Suppressor macrophage (primary cell): ENCODE data around the gene CCR7.
"Not testable (repeated sequence)": the region's sequence is repeated elsewhere in the genome, so short reads cannot be mapped to it uniquely, and the experiment has no call there.

ENCODE experiments used
- DNase-seq, 4 experiments: peaks; one replicate each; pipeline ENCODE4 v3.0.0-alpha.2; 2020 to 2022

Gene CCR7

DNA sequence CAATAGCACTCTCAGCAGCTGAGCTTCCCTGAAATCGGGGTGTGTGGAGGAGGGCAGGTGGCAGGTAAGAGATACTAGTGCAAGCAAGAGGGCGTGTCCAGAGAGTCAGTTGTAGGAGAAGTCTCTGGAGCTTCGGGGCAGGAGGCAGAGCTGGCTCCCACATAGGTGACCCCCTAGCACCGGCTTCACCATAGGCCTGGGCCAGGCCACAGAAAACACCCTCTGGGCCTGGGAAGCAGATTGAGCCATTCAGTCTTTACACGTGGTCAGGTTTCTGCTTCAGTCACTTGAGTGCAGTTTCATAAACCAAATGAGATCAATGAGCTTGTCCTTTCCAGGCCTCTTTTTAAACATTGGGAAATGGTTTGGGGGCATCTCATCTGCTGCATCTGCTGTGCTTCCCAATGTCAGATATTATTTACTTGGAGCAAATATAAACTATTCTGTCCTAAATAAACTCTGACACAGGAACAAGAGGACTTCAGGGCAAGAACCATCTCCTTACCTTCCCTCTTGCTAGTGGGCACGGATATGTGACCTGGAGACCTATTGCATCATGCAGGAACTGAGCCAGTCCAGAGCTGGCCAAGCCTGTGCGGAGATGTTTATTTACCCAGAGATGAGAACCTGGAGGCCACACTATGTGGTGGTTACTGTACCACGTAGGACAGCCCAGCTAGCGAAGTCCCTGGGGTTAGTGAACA, 16.1 kb downstream of the CCR7 start:
- no peak for DNase-seq

DNA sequence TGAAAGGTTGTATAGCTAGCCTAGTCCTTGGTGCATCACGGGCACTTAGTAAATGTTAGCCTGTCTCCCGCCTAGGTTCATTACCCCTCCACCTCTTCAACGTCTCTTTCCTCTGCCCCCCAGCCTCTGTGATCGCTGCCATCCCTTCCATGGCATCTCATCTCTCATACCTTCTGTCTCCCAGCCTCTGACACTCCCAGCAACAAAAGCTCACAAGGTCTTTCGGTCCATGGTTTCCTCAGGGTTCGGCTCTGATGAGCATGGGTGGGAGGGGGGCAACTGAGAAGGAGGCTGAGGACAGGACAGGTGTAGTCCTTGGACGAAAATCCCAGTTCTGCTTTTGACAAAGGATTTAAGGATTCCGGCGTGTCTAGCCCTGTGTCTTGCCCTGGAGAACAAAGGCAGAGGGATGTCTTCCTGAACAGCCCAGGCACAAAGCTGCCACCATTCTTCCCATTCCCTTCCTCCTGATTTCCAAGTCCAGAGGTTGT, 16.7 kb downstream of the CCR7 start:
- DNase-seq, result no peak

DNA sequence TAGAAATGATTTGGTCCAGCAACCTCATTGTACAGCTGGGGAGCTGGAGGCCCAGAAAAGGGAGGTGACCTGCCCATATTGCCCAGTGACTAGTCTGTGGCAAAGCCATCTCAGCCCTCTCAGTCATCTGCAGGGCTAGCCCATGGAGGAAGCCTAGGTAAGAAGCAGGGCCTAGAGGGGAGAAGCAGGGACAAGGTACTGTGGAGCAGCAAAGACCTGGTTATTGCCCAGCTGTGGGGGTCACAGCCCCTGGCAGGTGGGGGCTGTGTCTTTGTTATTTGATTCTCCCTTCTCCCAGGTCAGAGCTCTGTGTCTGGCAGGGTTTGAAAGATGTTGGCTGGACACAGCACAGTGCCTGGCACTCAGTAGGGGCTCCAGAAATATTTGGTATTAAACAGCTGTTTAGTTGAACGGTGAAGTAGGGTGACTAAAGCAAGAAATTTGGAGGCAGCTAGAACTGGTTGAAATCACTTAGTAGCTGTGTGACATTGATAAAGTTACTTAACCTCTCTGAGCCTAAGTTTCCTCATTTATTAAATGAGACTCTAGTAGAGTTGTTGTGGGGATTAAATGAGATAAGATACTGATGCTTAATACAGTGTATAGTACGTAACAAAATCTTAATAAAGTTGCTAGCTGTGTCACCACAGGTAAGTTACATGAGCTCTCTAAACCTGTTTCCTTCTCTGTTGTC, 17.3 kb downstream of the CCR7 start:
- DNase-seq, result no peak

DNA sequence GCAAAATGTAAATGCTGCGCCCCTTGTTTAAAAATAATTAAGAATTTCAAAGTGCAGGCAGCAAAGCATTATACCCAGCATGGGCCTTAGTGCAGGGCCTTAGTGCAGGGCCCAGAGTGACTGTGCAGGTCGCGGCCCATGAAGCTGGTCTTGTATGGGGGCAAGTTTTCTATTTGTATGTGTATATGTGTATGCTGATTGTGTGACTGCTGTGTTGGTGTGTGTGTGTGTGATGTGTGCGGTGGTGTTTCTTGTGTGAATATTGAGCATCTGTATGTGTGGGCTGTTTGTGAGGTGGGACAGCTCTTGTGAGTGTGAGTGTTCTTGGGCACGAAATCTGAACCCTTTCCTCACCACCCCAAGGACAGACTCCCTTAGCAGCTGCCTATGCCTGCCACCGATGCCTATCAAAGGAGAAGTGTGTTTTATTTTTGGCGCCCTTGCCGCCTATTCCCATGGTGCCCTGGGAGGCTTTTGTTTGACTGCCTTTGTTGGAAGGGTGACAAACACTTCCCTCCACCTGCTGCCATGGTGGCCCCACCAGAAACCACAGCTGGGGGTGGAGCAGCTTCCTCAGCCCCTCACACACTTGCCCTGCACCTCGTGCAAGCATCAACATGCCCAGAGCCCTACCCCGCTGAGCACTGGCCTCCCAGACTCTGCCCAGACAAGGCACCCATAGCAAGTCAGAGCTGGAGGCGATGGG, 18.0 kb downstream of the CCR7 start:
- DNase-seq, result no peak

DNA sequence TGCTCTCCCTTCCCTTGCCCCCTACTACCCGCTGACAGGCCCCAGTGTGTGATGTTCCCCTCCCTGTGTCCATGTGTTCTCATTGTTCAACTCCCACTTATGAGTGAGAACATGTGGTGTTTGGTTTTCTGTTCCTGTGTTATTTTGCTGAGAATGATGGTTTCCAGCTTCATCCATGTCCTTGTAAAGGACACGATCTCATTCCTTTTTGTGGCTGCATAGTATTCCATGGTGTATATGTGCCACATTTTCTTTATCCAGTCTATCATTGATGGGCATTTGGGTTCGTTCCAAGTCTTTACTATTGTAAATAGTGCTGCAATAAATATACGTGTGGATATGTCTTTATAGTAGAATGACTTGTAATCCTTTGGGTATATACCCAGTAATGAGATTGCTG, 18.8 kb downstream of the CCR7 start:
- not testable (repeated sequence) for DNase-seq

DNA sequence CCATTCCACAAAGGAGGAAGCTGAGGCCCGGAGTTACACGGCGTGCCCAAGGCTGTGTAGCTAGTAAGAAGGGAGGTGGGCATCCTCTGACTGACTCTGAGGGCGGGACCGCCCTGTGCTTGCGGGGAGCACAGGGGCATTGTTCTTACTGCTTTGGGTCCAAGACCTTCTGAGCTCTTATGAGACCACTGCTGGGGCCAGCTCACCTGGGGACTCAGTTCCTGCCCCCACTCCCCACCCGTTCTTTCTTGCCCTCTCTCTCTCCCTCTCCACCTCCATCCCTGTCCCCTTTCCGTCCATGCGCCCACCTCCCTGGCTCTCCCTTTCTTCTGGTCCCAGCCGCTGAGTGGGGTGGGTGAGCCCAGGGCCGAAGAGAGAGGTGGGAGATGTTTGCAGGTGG, 19.6 kb downstream of the CCR7 start:
- no peak for DNase-seq

DNA sequence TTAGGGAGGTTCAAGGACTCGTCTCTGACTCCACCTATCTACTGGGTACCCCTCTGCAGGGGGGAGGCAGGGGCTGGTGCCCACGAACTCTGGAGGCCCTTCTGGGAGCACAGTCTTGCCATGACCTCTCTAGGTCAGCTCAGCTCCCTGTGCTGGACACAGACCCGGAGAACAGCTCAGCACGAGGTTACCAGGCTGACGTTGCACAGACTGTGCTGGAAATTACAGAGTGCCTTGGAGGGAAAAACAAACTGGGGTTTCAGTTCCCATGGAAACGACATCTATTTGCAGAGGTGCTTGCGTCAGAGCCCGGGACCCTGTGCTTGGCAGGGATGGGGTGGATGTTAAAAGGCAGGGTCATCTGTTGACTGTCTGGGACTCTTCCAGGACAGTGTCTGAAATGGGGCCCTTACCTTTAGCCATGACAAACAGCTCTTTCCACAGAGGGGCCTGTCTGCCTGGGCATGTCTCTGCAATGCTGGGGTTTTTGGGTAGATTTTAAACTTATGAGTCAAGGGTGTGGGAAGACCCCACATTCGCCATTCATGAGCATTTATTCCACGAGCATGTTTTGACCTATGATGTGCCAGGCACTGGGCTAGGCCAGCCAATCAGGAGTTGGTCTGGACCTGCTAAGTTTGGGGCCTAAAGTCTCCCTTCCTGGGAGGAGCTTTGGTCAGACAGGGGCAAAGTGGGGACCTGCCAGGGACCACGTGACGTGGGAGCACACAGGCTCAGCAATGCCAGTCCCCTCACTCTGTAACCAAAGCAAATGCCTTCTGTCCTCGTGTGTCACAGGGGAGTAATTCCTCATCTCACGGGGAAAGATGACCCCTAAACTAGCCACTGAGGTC, 22.5 kb downstream of the CCR7 start:
- DNase-seq, result peak in 3 of 4 experiments; percentile 9 to 36 (median 21)

DNA sequence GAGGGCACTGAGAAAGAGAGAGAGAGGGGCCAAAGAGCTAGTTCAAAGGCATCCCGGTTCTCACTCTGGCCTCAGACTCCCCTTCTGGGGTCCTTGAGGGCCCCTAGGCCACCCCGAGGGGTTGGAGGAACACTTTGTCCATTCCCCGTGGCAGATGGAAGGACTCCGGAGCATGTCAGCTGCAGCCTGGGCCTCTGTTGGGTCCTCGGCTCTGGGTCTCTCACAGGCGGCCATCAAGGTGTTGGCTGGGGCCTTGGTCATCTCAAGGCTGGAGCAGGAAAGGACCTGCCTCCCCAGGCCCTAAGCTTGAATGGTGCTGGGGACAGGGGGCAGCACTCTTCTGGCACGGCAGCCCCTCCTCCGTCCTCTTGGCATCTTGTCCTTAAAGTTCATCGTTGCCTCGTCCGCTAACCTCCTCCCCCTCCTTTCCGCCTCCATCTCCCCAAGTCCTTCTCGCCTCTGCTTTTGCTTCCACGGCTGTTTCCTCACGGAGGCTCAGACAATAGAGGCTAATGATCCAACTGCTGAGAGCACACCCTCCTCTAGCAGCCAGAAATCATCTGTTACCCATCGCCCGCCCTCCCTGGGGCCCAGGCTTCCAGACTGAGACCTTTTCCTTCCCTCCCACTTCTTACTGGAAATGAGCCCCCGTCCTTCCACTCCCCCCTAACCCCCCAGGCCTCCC, 23.3 kb downstream of the CCR7 start:
- DNase-seq, result no peak

DNA sequence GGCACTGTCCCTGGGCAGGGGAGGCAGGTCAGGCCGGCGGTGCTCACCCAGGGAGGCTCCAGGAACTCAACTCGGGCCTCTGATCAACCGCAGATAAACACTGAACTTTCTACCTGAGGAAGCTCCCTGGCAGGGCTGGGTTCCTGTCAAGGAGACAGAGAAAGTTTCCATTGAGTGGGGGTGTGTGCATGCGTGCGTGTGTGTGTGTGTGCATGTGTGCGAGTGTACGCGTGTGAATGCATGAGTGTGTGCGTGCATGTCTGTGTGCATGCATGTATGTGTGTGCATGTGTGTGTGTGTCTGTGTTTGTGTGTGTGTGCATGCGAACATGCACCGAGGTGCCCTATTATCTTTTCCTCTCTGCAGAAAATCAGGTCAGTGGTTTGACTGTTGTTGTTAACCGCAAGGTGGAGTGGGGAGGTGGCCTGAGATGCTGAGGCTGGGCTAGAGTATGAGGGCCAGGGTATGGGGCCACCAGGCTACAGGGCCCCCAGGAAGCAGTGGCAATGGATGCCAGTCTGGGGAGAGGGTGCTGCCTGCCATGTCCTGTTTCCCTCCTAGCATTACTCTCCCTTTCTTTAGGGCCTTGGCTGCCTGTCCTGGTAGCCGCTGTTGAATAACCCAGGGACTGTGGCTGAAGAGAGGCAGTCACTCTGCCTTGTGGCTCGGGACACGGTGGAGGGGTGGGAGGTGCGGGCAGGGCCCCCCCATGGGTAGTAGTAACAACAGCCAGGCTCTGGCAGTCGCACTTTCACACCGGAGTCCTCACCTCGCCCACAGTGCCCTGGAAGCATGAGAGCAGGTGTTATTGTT, 24.0 kb downstream of the CCR7 start:
- no peak for DNase-seq

DNA sequence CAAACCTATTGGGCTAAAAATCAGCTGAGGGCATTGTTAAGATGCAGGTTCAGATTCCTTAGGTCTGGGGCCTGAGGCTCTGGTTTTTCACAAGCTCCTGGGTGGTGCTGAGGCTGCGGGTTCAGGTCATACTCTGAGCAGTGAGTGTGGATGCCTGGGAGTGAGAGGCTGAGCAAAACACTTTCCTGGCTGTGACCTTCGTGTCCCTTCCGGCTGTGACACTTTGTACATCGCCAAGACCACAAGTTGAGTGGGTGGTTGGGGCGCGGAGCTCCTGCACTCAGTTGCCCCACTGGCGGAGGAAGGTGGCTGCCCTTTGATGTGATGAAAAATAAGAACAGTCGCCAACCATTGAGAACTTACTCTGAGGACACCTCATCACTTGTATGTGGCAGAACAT, 24.8 kb downstream of the CCR7 start:
- no peak for DNase-seq

DNA sequence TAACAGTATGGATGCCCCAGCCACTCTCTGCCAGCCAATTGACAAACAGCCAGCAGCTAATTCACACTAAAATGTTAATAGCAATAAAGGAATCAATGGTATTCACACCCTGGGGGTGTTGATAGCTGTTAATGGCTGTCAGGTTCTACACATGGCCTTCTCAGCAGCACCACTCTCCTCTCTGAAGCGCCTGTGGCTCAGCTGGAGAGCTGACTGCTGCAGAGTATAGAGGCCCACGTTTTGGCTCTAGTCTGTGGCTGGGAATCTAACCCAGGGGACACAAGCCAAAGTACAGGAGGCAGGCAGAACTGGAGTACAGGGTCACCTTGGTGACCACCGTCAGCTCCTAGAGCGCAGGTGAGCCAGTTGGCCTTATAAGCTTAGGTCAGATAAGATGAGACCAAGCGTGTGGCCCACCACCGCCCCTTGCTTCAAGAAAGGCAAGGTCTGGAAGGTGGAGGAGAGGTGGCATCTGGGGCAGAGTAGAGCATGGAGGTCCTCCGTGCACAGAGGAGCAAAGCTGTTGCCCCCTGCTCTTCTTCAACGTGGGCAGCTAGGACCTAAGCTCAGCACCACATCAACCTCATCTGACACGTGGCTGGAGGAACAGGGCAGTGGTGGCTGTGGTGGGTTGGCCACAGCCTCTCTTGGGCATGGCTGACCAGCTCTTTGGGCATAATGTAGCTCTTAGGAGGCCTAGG, 25.4 kb downstream of the CCR7 start:
- no peak for DNase-seq

DNA sequence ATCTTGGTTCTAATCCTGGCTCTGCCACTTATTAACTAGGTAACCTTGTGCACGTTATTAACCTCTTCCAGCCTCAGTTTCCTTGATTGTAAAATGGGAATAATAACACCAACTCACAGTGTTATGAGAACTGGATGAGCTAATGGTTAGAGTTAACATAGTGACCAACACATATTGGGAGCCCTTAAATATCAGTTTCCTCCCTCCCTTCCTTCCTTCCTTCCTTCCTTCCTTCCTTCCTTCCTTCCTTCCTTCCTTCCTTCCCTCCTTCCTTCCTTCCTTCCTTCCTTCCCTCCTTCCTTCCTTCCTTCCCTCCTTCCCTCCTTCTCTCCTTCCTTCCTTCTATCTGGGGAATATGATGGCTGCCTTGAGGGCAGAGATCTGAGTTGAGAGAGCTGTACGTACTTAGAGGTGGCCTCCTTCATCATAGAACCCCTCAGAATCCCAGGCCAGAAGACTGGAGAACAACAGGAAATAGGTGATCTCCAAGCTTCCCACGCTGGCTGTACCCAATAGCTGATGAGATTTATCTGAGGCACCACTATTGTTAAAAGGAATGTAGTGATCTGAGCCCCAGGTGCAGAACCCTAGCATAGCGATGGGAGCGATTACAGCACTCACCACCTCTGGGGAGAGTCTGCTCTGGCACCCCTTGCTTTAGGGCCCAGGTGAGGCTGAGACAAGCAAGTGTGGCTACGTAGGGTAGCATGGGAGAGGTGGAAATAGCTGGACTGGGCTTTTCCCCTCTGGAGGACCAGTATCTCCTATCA, 26.2 kb downstream of the CCR7 start:
- no peak for DNase-seq

DNA sequence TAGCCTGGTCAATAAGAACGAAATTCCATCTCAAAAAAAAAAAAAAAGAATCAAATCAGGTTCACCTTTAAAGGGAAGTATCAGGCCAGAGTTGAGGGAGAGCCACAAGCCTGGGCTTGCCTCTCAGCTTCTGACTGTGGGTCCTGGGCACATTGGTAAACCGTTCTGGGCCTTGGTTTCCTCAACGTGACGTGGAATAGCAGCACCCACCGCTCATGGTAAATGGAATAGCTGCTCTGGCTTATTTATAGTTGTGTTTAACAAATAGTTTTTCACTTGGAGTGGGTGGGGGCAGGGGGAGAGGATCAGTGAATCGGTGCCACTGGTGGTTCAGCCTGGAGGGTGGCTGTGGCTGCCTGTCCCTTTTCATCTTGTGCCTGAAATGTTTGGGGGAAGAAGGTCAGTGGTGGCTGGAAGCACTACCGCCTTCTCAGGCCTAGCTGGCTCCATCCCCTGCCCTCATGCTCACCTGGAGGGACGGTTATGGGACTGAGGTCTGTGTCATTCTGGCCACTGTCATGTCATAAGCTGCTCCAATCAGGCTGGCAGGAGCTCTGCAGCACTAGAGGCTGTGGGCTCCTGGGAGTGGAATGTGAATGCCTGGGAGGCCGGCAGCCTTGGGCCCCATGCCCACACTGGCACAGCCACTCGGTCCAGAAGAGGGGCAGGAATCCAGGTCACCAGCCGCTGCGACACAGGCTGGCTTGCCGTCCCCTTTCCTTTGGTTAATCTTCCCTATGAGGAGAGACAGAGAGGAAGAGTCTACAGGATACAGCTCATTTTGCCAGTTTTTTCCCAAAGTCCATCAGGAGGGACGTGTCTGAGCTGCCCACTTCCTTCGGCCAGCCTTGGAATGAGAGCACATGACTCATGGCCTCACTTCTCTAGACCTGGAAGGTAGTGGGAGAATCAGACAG, 27.0 kb downstream of the CCR7 start:
- DNase-seq, result no peak

DNA sequence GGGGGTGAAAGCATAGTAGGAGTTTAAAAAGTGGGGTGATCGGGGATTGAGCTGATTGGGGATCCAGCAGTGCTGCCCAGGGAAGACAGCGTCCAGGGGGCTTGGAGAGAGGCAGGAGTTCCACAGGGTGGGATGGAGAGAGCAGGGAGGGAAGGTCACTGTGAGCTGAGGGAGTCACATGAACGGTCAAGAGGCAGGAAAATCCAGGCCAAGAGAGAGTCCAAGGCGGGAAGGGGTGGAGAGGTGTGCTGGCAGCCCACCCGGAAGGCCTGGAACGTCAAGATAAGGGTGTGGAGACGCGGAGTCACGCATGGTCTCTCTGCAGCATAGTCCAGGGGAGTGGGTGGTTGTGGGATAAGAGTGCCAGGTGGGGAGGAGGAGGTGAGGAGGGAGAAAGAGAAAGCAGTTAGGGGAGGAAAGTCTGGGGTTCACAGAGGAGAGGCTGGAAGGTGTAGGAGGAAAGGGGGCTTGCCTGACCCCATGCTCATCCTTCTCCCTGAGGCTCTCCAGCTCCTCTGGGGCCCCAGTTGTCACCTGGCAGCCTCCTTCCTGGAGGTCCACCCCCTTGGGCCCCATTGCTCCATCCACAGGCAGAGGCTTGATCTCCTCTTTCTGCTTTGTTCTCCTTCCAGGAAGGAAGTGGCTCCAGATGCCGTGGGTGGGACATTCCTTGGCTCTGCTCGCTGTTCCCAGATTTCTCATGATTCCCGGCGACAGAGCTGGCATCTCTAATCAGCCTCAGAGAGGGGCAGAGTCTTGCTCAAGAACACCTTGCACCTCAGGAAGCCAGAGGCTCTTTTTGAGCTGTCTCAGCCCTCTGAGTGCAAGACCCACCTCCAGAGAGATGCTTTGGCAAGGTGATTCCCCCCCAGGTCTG, 28.7 kb downstream of the CCR7 start:
- DNase-seq, result no peak

DNA sequence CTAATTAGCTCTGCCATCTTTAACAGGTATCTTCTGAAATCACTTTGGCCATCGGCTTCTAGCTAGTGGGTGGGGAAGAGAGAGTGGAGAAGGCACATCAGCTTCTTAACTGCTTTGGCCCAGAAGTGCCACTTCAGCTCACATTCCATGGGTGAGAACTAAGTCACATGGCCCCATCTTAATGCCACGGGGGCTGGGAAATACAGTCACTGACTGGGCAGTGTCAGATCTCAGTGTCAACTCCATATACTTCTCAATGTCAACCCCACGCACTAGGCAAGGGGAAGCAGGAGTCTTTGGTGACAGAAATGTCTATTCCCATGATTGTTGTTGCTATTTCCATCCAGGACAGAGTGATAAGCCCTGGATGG, 29.4 kb downstream of the CCR7 start:
- DNase-seq, result peak; percentile 27 to 56 (median 47)

DNA sequence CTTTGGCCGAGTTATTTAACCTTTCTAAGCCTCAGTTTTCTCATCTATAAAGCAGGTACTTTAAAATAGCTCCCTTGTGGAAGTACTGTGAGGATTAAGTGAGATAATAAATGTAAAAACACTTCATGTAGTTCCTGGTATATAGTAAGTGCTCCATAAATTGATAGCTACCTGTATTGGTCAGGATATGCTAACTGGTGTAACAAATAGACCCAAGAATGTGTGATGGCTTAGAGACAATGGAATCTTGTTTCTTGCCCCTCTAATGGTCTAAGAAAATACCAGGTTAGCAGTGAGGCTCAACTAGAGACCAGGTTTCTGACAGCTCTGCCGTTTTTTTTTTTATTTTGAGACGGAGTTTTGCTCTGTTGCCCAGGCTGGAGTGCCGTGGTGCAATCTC, 29.8 kb downstream of the CCR7 start:
- DNase-seq, result no peak

DNA sequence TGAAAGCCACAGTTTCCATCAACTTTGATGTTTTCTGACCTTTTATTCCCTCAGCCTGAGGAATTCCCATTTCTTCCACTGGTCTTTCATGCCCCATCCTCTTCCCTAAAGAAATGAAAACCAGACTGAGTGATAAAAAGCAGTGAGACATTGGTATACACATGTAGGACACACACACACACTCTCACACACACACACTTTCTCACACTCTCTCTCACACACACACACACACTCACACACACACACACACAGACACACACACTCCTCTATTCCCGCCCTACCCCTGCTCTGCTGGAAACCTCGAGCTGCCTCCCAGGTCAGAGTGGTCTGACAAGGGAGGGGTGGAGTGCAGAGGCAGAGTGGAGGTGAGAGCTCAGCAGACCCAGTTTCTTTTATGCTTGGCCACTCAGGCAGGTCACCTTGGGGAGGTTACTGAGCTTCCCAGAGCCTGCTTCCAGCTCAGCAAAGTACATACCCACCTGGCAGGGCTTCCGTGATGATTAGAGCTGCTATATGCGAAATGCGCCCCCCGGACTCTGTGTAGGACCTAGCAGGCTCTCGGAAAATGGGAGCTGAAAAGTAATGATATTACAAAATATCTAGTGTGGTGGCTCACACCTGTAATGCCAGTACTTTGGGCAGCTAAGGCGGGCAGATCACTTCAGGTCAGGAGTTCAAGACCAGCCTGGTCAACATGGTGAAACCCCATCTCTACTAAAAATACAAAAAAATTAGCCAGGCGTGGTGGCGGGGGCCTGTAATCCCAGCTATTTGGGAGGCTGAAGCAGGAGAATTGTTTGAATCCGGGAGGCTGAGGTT, 30.7 kb downstream of the CCR7 start:
- no peak for DNase-seq
